Tracheal epithelial cell (primary cell): ENCODE results near the gene UBE2S. TPM values are rescaled to one million over a fixed set of nuclear protein-coding genes. Genes with fewer than 3 reads are reported as not detected.

ENCODE experiments used
- total RNA-seq: library from RNA; depleted of rRNA; stranded (reverse); fragments of >200 nt; gene quantifications from 2 replicates; pipeline ENCODE4 v1.2.1, GENCODE V29; 2014

UBE2S gene
- total RNA-seq: 18.5 and 42.2 TPM in 2 replicates

GRCh38 chr19:55407550-55407799, at the start of gene UBE2S:
TSS of gene UBE2S (minus strand) at chr19:55407788. CDS start at chr19:55407589, 199 bp downstream.

GRCh38 chr19:55443045-55443823, 35.6 kb upstream of the UBE2S start, which contains the start of gene SHISA7:
TSS of gene SHISA7 (minus strand) at chr19:55443300. CDS start at chr19:55442863, 437 bp downstream.

DNA sequence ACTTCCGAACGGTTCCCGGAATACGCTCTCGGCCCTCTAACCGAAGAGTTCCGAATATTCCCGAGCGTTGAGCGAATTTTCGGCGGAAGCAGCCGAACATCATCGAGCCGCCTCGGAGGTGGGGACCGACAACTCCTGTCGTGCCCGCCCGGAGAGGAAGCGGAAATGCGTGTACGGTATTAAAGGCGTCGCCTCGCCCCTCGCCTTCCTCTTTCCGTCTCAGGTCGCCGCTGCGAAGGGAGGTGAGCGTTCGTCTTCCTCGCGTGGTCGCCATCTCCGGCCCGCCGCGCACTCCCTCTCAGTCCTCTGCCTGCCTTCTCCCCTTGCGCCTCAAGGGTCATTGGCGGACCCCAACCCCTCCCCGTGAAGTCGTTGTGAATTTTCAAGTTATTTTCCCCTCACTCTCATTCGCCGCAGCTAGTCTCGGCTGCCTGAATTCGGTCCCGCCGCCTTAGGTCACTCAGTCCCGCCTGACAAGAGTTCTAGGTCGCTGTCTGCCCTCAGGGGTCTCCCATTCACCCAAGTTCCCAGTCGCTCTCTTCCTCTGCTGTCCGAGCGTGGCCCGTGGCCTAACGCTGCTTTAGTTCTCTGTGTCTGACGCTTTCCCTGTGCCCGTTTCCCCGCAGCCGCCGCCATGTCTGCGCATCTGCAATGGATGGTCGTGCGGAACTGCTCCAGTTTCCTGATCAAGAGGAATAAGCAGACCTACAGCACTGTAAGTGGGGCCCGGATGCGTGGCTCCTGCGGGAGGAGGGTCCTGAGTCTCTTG, 21.7 kb downstream of the UBE2S start, which contains the start of gene RPL28:
Gene RPL28, plus strand, starts transcription at position 209 of the 769 bp plus-strand sequence. Its CDS starts 426 bp downstream, at position 635.

DNA sequence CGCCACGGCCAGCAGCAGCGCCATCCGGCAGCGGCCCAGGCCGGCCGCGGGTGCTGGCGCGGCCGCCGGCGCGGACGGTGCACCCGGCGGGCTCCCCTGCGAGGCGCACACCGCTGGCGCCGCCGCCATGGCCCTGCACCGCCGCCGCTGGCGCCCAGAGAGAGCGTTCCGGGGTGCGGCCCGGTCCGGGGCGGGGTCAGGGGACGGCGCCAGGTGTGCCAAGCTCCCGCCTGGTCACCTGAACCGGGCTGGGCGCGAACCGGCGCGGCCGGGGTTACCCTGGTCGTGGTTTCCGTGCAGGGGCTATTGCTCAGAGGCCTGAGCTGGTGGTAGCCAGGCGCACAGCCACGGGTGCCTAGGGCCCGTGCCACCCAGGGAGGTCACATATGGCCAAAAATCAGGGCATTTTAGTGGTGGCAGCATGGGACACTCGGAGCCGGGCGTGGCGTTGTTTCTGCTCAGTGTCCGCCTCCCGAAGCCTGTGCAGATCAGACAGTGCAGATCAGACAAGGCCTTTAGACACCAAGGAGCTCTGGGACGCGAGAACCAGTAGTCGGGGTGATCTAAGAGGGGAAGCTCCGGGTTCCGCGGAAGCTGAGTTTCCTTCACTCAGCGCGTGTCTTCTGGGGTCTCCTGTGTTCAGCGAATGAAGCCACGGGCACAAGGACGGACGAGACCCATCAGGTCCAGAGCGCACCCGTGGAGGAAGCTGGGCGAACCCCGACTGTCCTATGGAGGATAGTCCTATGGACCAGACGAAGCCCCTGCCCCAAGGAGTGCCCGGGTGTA, 23.3 kb downstream of the UBE2S start, which contains the start of gene TMEM238:
Gene TMEM238, minus strand, starts transcription at position 162 of the 789 bp plus-strand sequence. Its CDS starts 33 bp downstream, at position 129.

DNA sequence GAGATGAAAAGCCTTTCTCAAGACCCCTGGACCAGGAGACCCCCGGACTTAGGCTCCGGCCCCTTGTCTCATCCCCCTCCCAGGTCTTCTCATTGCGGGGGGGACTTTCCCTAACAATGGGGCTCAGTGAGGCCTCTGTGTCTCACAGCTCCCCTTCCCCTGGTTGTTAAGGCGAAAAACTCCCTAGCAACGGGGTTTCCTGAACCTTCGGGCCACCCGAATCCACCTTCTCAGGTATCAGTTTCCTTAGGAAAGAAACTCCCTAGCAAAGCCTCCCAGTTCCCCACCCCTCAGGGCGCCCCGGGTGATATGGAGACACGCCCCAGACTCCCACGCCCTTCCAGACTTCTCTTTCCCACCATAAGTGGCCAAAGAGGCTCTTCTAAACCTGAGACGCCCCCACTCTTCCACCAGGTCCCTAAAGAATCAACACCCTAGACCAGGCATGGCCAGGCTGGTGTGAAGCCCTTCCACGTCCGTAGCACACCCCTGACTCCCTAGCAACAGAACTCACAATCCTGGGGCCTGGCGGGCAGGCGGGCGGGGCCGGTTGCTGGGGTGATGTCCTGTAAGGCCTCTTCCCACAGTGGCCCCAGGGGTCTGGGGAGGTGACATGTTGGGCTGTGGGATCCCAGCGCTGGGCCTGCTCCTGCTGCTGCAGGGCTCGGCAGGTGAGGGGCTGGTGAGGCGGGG, 31.2 kb downstream of the UBE2S start, which contains the start of gene TMEM190:
Gene TMEM190, plus strand, starts transcription at position 586 of the 693 bp plus-strand sequence. Its CDS starts 28 bp downstream, at position 614.

GRCh38 chr19:55370305-55370988, 37.1 kb downstream of the UBE2S start, which contains the start of gene IL11:
TSS of gene IL11 (minus strand) at chr19:55370463. CDS start at chr19:55370310, 153 bp downstream.

DNA sequence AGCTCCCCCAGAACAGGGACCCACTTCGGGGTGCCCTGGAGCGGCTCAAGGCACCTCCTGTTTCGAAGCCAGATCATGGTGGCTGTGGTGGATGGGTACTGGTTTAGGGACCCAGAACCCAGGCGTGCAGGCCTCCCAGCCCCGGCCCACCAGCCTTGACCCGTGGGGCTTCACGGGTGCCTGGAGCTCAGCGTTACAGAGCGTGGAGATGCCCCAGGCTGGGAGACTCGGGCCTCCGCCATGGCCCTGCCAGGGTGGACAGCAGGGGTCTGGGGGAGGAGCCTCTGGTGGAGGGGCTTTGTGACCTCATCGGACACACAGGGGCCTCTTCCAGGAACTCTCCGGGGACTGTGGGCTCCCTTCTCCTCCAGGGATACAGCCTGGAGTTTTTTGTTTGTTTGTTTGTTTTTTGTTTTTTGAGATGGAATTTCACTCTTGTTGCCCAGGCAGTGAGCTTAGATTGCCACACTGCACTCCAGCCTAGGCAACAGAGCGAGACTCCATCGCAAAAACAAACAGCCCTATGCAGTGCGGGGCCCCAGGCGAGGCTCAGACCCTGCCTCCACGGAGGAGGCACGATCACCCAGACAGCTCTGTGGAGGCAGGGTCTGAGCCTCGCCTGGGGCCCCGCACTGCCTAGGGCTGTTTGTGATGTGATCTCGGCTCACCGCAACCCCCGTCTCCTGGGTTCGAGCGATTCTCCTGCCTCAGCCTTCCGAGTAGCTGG, 44.4 kb downstream of the UBE2S start, which contains the start of gene GARIN5B:
Gene GARIN5B, minus strand, starts transcription at position 271 of the 727 bp plus-strand sequence. Its CDS starts 194 bp downstream, at position 77.

GRCh38 chr19:55354698-55355212, 52.8 kb downstream of the UBE2S start, which contains the start of gene COX6B2:
TSS of gene COX6B2 (minus strand) at chr19:55354719. CDS start at chr19:55354521, 198 bp downstream.

Other genes with a start within 250 kb of the UBE2S start
- gene DNAAF3, start 241.2 kb downstream of the UBE2S start, total RNA-seq: 1.2 and 1.5 TPM in 2 replicates
- gene SYT5, start 227.5 kb downstream of the UBE2S start, total RNA-seq: 0.72 and 1.3 TPM in 2 replicates
- 1.7 and 3.0 TPM in 2 replicates for gene PTPRH, start 198.3 kb downstream of the UBE2S start, total RNA-seq
- gene TMEM86B, start 179.0 kb downstream of the UBE2S start, total RNA-seq: 0.21 and 0.24 TPM in 2 replicates
- gene PPP6R1, start 148.8 kb downstream of the UBE2S start, total RNA-seq: 17.9 and 22.7 TPM in 2 replicates
- gene HSPBP1, start 127.7 kb downstream of the UBE2S start, total RNA-seq: 37.1 and 43.1 TPM in 2 replicates
- gene BRSK1, start 123.8 kb downstream of the UBE2S start, total RNA-seq: 0.21 and 0.48 TPM in 2 replicates
- gene TMEM150B, start 82.4 kb downstream of the UBE2S start, total RNA-seq: not detected in 2 replicates
- 6.4 and 10.6 TPM in 2 replicates for gene KMT5C, start 67.9 kb downstream of the UBE2S start, total RNA-seq
- gene COX6B2, start 53.1 kb downstream of the UBE2S start, total RNA-seq: 0.64 TPM in 1 of 2 replicates, not detected in the other
- gene GARIN5B, start 44.5 kb downstream of the UBE2S start, total RNA-seq: not detected in 2 replicates
- 1.7 and 15.9 TPM in 2 replicates for gene IL11, start 37.3 kb downstream of the UBE2S start, total RNA-seq
- 0.96 TPM in 1 of 2 replicates, not detected in the other for gene TMEM190, start 31.0 kb downstream of the UBE2S start, total RNA-seq
- 9.6 and 24.3 TPM in 2 replicates for gene TMEM238, start 23.5 kb downstream of the UBE2S start, total RNA-seq
- gene RPL28, start 21.9 kb downstream of the UBE2S start, total RNA-seq: 142 and 275 TPM in 2 replicates
- gene SHISA7, start 35.5 kb upstream of the UBE2S start, total RNA-seq: not detected in 2 replicates
- gene ISOC2, start 53.9 kb upstream of the UBE2S start, total RNA-seq: 49.2 and 88.9 TPM in 2 replicates
- not detected in 2 replicates for gene C19orf85, start 57.0 kb upstream of the UBE2S start, total RNA-seq
- gene ZNF628, start 68.8 kb upstream of the UBE2S start, total RNA-seq: 0.48 and 1.1 TPM in 2 replicates
- 7.9 and 11.1 TPM in 2 replicates for gene NAT14, start 77.4 kb upstream of the UBE2S start, total RNA-seq
- 0.24 TPM in 1 of 2 replicates, not detected in the other for gene SSC5D, start 80.6 kb upstream of the UBE2S start, total RNA-seq
- 0.72 TPM in 1 of 2 replicates, not detected in the other for gene SBK2, start 129.3 kb upstream of the UBE2S start, total RNA-seq
- gene SBK3, start 137.8 kb upstream of the UBE2S start, total RNA-seq: not detected in 2 replicates
- gene ZNF579, start 173.1 kb upstream of the UBE2S start, total RNA-seq: 3.8 and 5.5 TPM in 2 replicates
- 2.7 and 9.0 TPM in 2 replicates for gene FIZ1, start 191.7 kb upstream of the UBE2S start, total RNA-seq
- 13.0 and 33.0 TPM in 2 replicates for gene ZNF524, start 192.5 kb upstream of the UBE2S start, total RNA-seq
- 1.4 and 2.1 TPM in 2 replicates for gene ZNF865, start 197.9 kb upstream of the UBE2S start, total RNA-seq
- gene ZNF784, start 216.8 kb upstream of the UBE2S start, total RNA-seq: 2.3 and 3.4 TPM in 2 replicates
- 0.43 and 3.1 TPM in 2 replicates for gene ZNF580, start 233.2 kb upstream of the UBE2S start, total RNA-seq
- 27.5 and 40.1 TPM in 2 replicates for gene ZNF581, start 235.9 kb upstream of the UBE2S start, total RNA-seq
- gene CCDC106, start 240.4 kb upstream of the UBE2S start, total RNA-seq: 3.4 and 4.1 TPM in 2 replicates
- gene U2AF2, start 247.2 kb upstream of the UBE2S start, total RNA-seq: 89.2 and 92.1 TPM in 2 replicates